Peyer's patch (tissue), 4 donors: Measurements from ENCODE around the gene FCER2.

Experiments used
- CTCF ChIP-seq, 6 experiments: fragments of 450-650 bp in 4 of 6; fragments of 200-600 bp in 2 of 6; sonication (generic) in 1 of 6; IDR thresholded peaks; one replicate each; pipeline ENCODE4 v1.5.1; 2017 to 2019; ENCODE audit warnings: antibody characterized with exemption in 6 of 6, mild to moderate bottlenecking in 3 of 6, moderate library complexity in 1 of 6
- POLR2A ChIP-seq, 2 donors: fragments of 450-650 bp; IDR thresholded peaks; one replicate each; pipeline ENCODE4 v1.5.1; 2017; ENCODE audit warnings: antibody characterized with exemption in 2 of 2, mild to moderate bottlenecking in 2 of 2, moderate library complexity in 2 of 2

GRCh38 chr19:7670150-7670783 lies 31.7 kb downstream of the FCER2 start:
- no peak for TF ChIP-seq CTCF (IDR thresholded peaks at IDR 0.05)
- no peak for TF ChIP-seq POLR2A (IDR thresholded peaks at IDR 0.05)
